Body of pancreas (tissue), 4 donors: ENCODE data around the gene SLC49A4. TPM values are rescaled to one million over a fixed set of nuclear protein-coding genes. Genes with fewer than 3 reads are reported as not detected.

Source experiments
- ATAC-seq: fragments of 150-250 bp; one replicate; pipeline ENCODE4 v1.9.1; 2016
- DNase-seq, 4 donors: peaks; one replicate each; pipeline ENCODE4 v3.0.0-alpha.2; 2019
- H3K27ac ChIP-seq, 4 donors: fragments of 200-600 bp; sonication (generic); 1 replicate in 3 of 4; 2 replicates in 1 of 4; pipeline versions ENCODE4 v1.5.1 to v1.6.1; 2016 to 2019; ENCODE audit warnings: mild to moderate bottlenecking in 1 of 4, mixed read lengths in 1 of 4, moderate library complexity in 1 of 4
- H3K27me3 ChIP-seq, 2 donors: fragments of 200-600 bp; sonication (generic); one replicate each; pipeline ENCODE4 v1.6.0; 2016; ENCODE audit warnings: mild to moderate bottlenecking in 1 of 2
- H3K36me3 ChIP-seq, 2 donors: fragments of 200-600 bp; sonication (generic); replicated peaks in 1 of 2; 2 replicates each; pipeline ENCODE4 v1.5.1; 2016; ENCODE audit warnings: low read depth in 2 of 2; ENCODE audit not compliant: insufficient read depth in 1 of 2
- H3K4me1 ChIP-seq: fragments of 200-600 bp; sonication (generic); one replicate; pipeline ENCODE4 v1.6.0; 2016
- H3K4me3 ChIP-seq, 2 donors: fragments of 200-600 bp; sonication (generic); 1 replicate in 1 of 2; 2 replicates in 1 of 2; pipeline ENCODE4 v1.5.1; 2016 to 2019
- H3K9me3 ChIP-seq, 3 donors: fragments of 200-600 bp; sonication (generic); 1 replicate in 2 of 3; 2 replicates in 1 of 3; pipeline ENCODE4 v1.5.1; 2016
- POLR2A ChIP-seq, 3 donors: fragments of 450-650 bp; IDR thresholded peaks; one replicate each; pipeline ENCODE4 v1.6.1; 2016; ENCODE audit warnings: antibody characterized with exemption in 3 of 3, mild to moderate bottlenecking in 2 of 3
- WGBS, 2 donors: methylation state at CpG; one replicate each; pipeline ENCODE4 v1.1.5; 2017; 5-methylcytosine and 5-hydroxymethylcytosine counted together
- intact Hi-C: fragments of 100-400 bp; cut with DNase I; formaldehyde crosslinking; loops from one replicate; pipeline ENCODE4 v1.15.1; 2023
- total RNA-seq, 2 donors: library from RNA; depleted of rRNA; stranded (reverse); fragments of >200 nt; gene quantifications; one replicate each; pipeline ENCODE4 v1.1.0, GENCODE V29; 2016
- TF ChIP-seq, protein P1 (sequence below), 7 experiments: fragments of 450-650 bp in 4 of 7; fragments of 200-600 bp in 3 of 7; sonication (generic) in 3 of 7; IDR thresholded peaks; one replicate each; pipeline ENCODE4 v1.5.1; 2016 to 2019; ENCODE audit warnings: antibody characterized with exemption in 7 of 7

SLC49A4 gene
- total RNA-seq, 2 donors from 2014 or later, result 20.8 to 23.6 TPM

GRCh38 chr3:122858373-122858772, 63.5 kb downstream of the SLC49A4 start:
- intact Hi-C loops, result no loop called here
- Histone ChIP-seq H3K4me3 (no peak overlapping the region), H3K9me3 (no peaks in the 10 kb centered on the region), H3K27ac (no peak overlapping the region), H3K4me1 (peaks cover 24% of the 10 kb centered on the region), H3K27me3 (no peaks in the 10 kb centered on the region), H3K36me3 (peaks cover 0 to 2% of the 10 kb centered on the region in 2 donors)
- DNase-seq, result no peak
- no peak for ATAC-seq
- WGBS, 2 donors, result 46 to 61% methylated on average over 1 of the region's 1 CpG
- TF ChIP-seq POLR2A (IDR thresholded peaks at IDR 0.05), result no peak
- TF ChIP-seq, protein P1, sequence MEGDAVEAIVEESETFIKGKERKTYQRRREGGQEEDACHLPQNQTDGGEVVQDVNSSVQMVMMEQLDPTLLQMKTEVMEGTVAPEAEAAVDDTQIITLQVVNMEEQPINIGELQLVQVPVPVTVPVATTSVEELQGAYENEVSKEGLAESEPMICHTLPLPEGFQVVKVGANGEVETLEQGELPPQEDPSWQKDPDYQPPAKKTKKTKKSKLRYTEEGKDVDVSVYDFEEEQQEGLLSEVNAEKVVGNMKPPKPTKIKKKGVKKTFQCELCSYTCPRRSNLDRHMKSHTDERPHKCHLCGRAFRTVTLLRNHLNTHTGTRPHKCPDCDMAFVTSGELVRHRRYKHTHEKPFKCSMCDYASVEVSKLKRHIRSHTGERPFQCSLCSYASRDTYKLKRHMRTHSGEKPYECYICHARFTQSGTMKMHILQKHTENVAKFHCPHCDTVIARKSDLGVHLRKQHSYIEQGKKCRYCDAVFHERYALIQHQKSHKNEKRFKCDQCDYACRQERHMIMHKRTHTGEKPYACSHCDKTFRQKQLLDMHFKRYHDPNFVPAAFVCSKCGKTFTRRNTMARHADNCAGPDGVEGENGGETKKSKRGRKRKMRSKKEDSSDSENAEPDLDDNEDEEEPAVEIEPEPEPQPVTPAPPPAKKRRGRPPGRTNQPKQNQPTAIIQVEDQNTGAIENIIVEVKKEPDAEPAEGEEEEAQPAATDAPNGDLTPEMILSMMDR (IDR thresholded peaks at IDR 0.05), result peak in 4 of 7 experiments; percentile 8 to 40 (median 16)

DNA sequence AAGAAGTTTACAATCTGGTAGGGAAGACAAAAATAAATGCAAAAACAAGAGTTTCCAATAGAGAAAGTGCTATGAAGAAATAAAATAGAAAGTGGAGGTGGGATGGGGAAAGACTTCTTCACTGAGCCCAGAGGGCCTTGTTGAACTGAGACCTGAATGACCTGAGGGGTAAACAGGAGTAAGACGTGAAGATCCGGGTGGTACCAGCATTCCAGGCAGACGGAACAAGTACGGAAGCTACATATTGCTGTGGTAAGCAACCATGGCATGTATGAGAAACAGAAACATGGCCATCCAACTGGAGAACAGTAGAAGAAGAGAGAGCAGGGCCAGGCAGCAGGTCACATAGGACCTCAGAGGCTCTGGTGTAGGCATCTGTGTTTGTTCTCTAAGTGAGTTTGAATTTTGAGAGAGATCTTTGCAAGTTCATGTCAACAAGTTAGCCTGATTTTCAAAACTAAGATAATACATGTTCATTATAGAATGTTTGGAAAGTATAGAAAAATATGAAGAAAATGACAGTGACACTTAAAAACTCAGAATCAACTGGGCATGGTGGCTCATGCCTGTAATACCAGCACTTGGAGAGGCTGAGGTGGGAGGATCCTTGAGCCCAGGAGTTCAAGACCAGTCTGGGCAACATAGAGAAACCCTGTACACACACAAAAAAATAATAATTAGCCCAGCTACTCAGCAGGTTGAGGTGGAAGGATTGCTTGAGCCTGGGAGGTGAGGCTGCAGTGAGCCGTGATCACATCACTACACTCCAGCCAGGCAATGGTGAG, 64.3 kb downstream of the SLC49A4 start:
- WGBS, 2 donors, result 75 to 85% methylated on average over 5 of the region's 5 CpGs
- Histone ChIP-seq H3K27me3 (no peaks in the 10 kb centered on the region), H3K9me3 (no peaks in the 10 kb centered on the region), H3K4me1 (peaks cover 23% of the 10 kb centered on the region), H3K36me3 (peaks cover 0 to 2% of the 10 kb centered on the region in 2 donors), H3K27ac (no peak overlapping the region), H3K4me3 (no peak overlapping the region)
- ATAC-seq, result no peak
- TF ChIP-seq POLR2A (IDR thresholded peaks at IDR 0.05), result no peak
- TF ChIP-seq, protein P1 (IDR thresholded peaks at IDR 0.05), result no peak
- intact Hi-C loops, result no loop called here
- no peak for DNase-seq

GRCh38 chr3:122862381-122862780, 67.5 kb downstream of the SLC49A4 start:
- peaks cover 9% of the 10 kb centered on the region for H3K4me1 ChIP-seq
- TF ChIP-seq, protein P1 (IDR thresholded peaks at IDR 0.05), result no peak
- no peak for TF ChIP-seq POLR2A (IDR thresholded peaks at IDR 0.05)
- DNase-seq (no peak), ATAC-seq (no peak)
- intact Hi-C loops, result no loop called here
- H3K36me3 ChIP-seq, result peaks cover 0 to 3% of the 10 kb centered on the region in 2 donors
- no peak overlapping the region for H3K27ac ChIP-seq
- no peaks in the 10 kb centered on the region for H3K27me3 ChIP-seq
- no peaks in the 10 kb centered on the region for H3K9me3 ChIP-seq
- no peak overlapping the region for H3K4me3 ChIP-seq

DNA sequence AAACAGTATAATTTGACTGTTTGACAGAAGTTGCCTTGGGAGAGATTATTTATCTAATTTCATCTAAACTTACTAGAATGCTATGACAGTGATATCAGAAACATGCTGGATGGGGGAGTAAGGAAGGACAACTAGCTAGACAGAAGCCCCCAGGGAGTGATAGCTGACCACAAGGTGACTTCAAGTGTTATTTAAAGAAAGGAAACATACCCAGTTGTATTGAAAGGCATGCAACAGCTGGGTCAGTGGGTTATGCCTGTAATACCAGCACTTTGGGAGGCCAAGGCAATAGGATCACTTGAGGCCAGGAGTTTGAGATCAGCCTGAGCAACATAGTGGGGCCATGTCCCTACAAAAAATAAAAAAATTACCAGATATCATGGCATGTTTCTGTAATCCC, 69.6 kb downstream of the SLC49A4 start:
- TF ChIP-seq, protein P1 (IDR thresholded peaks at IDR 0.05), result no peak
- TF ChIP-seq POLR2A (IDR thresholded peaks at IDR 0.05), result no peak
- no peak for DNase-seq
- H3K36me3 ChIP-seq, result peaks cover 0 to 3% of the 10 kb centered on the region in 2 donors
- no peaks in the 10 kb centered on the region for H3K9me3 ChIP-seq
- no peak overlapping the region for H3K27ac ChIP-seq
- no peak for ATAC-seq
- H3K4me3 ChIP-seq, result no peak overlapping the region
- intact Hi-C loops, result no loop called here
- no peaks in the 10 kb centered on the region for H3K4me1 ChIP-seq
- H3K27me3 ChIP-seq, result no peaks in the 10 kb centered on the region

- H3K9me3 ChIP-seq, result no peaks in the 10 kb centered on the region
- H3K36me3 ChIP-seq, result peaks cover 0 to 2% of the 10 kb centered on the region in 2 donors
- no peak for ATAC-seq
- H3K27ac ChIP-seq, result no peak overlapping the region
- no peak overlapping the region for H3K4me3 ChIP-seq
- TF ChIP-seq POLR2A (IDR thresholded peaks at IDR 0.05), result no peak
- TF ChIP-seq, protein P1 (IDR thresholded peaks at IDR 0.05), result no peak
- intact Hi-C loops, result no loop called here
- H3K27me3 ChIP-seq, result no peaks in the 10 kb centered on the region
- no peak for DNase-seq
- no peaks in the 10 kb centered on the region for H3K4me1 ChIP-seq
Observed at GRCh38 chr3:122868322-122868721, 73.5 kb downstream of the SLC49A4 start.
